ENCODE measurements around the gene THADA.

The THADA gene

DNA sequence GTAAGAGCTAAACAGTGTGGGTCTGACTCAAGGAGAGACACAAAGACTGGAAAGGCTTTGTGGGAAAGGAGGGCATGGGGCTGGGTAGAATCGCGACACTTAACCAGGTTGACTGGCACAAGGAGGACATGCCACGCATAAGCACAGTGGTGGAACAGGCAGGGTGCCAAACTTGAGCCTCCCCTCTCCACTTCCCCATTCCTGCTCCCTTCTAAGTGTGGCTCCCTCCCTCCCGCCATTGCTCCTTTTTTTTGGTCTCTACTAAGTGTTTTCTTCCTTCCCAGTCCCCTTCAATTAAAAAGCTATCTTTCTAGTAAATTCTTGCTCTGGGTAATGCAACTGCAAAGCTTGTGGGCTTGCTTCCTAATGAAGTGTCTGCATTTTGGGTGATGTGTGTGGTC lies 329.1 kb downstream of the THADA start:
- TF ChIP-seq SPI1 (IDR thresholded peaks at IDR 0.05; ENCODE audit: borderline replicate concordance, low read depth) = peak; percentile 99
- no peak; the same call in 1 of the 2 replicates for TF ChIP-seq POLR2AphosphoS5 (IDR thresholded peaks at IDR 0.05; ENCODE audit: low read depth)
- H3K27ac ChIP-seq (replicated peaks) = peak overlapping the region; percentile 39

DNA sequence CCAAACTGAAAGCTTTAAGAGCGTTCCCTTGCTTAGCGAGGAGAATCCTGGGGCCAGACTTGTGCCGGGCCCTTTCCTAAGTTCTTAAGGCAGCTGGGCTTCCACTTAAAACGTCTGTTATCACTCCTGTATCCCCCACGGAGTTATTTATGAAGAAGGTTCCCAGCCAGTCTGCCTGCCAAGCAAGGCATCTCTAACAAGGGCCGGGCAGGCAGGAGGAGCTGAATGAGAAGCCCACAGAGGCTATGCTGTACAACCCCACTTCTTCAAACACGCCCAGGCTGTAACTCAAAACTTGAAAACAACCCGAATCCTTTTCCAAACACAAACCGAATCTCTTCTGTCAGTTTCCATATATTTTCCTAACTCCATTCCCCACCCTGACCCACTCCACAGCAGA lies 330.4 kb downstream of the THADA start:
- no peaks in the 10 kb centered on the region for H3K27me3 ChIP-seq (ENCODE audit: insufficient read depth, poor library complexity, severe bottlenecking)
- DNase-seq (ENCODE audit: low read depth in 1 of 2, low spot score in 1 of 2) = no peak
- TF ChIP-seq, protein P1, sequence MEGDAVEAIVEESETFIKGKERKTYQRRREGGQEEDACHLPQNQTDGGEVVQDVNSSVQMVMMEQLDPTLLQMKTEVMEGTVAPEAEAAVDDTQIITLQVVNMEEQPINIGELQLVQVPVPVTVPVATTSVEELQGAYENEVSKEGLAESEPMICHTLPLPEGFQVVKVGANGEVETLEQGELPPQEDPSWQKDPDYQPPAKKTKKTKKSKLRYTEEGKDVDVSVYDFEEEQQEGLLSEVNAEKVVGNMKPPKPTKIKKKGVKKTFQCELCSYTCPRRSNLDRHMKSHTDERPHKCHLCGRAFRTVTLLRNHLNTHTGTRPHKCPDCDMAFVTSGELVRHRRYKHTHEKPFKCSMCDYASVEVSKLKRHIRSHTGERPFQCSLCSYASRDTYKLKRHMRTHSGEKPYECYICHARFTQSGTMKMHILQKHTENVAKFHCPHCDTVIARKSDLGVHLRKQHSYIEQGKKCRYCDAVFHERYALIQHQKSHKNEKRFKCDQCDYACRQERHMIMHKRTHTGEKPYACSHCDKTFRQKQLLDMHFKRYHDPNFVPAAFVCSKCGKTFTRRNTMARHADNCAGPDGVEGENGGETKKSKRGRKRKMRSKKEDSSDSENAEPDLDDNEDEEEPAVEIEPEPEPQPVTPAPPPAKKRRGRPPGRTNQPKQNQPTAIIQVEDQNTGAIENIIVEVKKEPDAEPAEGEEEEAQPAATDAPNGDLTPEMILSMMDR (IDR thresholded peaks at IDR 0.05; ENCODE audit: insufficient read depth, low read length) = no peak
- TF ChIP-seq SPI1 (IDR thresholded peaks at IDR 0.05; ENCODE audit: borderline replicate concordance, low read depth) = no peak
- no peak for TF ChIP-seq POLR2AphosphoS5 (IDR thresholded peaks at IDR 0.05; ENCODE audit: low read depth)
- no peak for TF ChIP-seq GABPA (IDR thresholded peaks at IDR 0.05; ENCODE audit: low read depth)
- TF ChIP-seq, protein P2, sequence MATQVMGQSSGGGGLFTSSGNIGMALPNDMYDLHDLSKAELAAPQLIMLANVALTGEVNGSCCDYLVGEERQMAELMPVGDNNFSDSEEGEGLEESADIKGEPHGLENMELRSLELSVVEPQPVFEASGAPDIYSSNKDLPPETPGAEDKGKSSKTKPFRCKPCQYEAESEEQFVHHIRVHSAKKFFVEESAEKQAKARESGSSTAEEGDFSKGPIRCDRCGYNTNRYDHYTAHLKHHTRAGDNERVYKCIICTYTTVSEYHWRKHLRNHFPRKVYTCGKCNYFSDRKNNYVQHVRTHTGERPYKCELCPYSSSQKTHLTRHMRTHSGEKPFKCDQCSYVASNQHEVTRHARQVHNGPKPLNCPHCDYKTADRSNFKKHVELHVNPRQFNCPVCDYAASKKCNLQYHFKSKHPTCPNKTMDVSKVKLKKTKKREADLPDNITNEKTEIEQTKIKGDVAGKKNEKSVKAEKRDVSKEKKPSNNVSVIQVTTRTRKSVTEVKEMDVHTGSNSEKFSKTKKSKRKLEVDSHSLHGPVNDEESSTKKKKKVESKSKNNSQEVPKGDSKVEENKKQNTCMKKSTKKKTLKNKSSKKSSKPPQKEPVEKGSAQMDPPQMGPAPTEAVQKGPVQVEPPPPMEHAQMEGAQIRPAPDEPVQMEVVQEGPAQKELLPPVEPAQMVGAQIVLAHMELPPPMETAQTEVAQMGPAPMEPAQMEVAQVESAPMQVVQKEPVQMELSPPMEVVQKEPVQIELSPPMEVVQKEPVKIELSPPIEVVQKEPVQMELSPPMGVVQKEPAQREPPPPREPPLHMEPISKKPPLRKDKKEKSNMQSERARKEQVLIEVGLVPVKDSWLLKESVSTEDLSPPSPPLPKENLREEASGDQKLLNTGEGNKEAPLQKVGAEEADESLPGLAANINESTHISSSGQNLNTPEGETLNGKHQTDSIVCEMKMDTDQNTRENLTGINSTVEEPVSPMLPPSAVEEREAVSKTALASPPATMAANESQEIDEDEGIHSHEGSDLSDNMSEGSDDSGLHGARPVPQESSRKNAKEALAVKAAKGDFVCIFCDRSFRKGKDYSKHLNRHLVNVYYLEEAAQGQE (IDR thresholded peaks at IDR 0.05; ENCODE audit: insufficient replicate concordance, low read depth) = no peak
- no peak overlapping the region for H3K4me3 ChIP-seq (replicated peaks; ENCODE audit: insufficient read depth, low read length)
- H3K27ac ChIP-seq (replicated peaks) = no peak overlapping the region

More for the DNA sequence above, 329.1 kb downstream of the THADA start:
- H3K27me3 ChIP-seq (ENCODE audit: insufficient read depth, poor library complexity, severe bottlenecking) = no peaks in the 10 kb centered on the region
- DNase-seq (ENCODE audit: low read depth in 1 of 2, low spot score in 1 of 2) = peak in 1 of 2 experiments; percentile 87
- no peak overlapping the region for H3K4me3 ChIP-seq (replicated peaks; ENCODE audit: insufficient read depth, low read length)

DNA sequence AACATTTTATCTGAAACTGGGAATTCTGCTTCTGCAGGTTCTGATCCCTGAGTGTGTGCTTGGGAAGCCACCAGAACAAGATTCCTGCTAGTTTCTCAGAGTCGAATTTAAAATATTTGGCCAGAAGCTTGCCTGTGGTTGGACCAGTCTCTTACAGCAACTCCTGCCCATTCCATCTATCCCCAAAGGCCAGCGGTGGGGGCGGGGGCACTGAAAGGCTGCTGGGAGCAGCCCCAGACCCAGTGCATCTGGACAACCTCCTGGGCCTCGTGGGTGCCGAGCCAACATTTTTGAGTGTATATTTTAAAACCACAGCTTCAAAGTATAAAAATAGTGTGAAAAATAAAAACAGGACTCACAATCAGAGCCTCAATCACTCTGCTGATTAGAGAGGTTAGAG lies 330.8 kb downstream of the THADA start:
- TF ChIP-seq GABPA (IDR thresholded peaks at IDR 0.05; ENCODE audit: low read depth) = no peak
- no peak for TF ChIP-seq SPI1 (IDR thresholded peaks at IDR 0.05; ENCODE audit: borderline replicate concordance, low read depth)
- TF ChIP-seq, protein P2 (IDR thresholded peaks at IDR 0.05; ENCODE audit: insufficient replicate concordance, low read depth) = no peak
- TF ChIP-seq POLR2AphosphoS5 (IDR thresholded peaks at IDR 0.05; ENCODE audit: low read depth) = no peak
- TF ChIP-seq, protein P1 (IDR thresholded peaks at IDR 0.05; ENCODE audit: insufficient read depth, low read length) = no peak
- no peaks in the 10 kb centered on the region for H3K27me3 ChIP-seq (ENCODE audit: insufficient read depth, poor library complexity, severe bottlenecking)
- no peak overlapping the region for H3K27ac ChIP-seq (replicated peaks)
- H3K4me3 ChIP-seq (replicated peaks; ENCODE audit: insufficient read depth, low read length) = no peak overlapping the region
- DNase-seq (ENCODE audit: low read depth in 1 of 2, low spot score in 1 of 2) = no peak

DNA sequence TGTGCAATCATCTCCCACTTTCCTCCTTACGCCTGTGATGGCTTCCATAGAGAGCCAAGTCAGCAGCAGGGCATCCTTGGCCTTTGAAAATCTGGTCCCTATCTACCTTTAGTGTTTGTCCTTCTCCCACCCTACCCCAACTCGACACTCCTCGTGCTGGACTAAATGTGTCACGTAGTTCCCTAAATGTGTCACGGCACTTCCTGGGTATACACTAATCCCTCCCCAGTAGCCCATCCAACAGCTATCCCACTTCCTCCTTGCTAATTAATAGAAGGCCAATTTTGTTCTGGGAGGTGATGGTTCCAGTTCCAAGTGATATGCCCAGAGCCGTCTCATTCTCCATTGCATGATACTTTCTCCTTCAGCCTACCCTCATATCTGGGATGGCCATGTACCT lies 332.9 kb downstream of the THADA start:
- H3K27me3 ChIP-seq (ENCODE audit: insufficient read depth, poor library complexity, severe bottlenecking) = no peaks in the 10 kb centered on the region
- no peak overlapping the region for H3K4me3 ChIP-seq (replicated peaks; ENCODE audit: insufficient read depth, low read length)
- no peak overlapping the region for H3K27ac ChIP-seq (replicated peaks)
- TF ChIP-seq POLR2AphosphoS5 (IDR thresholded peaks at IDR 0.05; ENCODE audit: low read depth) (no peak), SPI1 (IDR thresholded peaks at IDR 0.05; ENCODE audit: borderline replicate concordance, low read depth) (peak; percentile 41; the same call in 1 of the 2 replicates), GABPA (IDR thresholded peaks at IDR 0.05; ENCODE audit: low read depth) (no peak)
- TF ChIP-seq, protein P1 (IDR thresholded peaks at IDR 0.05; ENCODE audit: insufficient read depth, low read length) = no peak
- TF ChIP-seq, protein P2 (IDR thresholded peaks at IDR 0.05; ENCODE audit: insufficient replicate concordance, low read depth) = no peak
- no peak for DNase-seq (ENCODE audit: low read depth in 1 of 2, low spot score in 1 of 2)

Measured in HL-60 (cell line).